GM12878 (cell line): ENCODE results near the gene MRNIP. TPM values are rescaled to one million over a fixed set of nuclear protein-coding genes. Genes with fewer than 3 reads are reported as not detected.

ENCODE experiments used
- BHLHE40 ChIP-seq, 2 experiments: fragments of 450-650 bp in 1 of 2; IDR thresholded peaks; 2 replicates each; pipeline ENCODE4 v1.6.1; 2011 to 2017; ENCODE audit warnings: low read depth in 2 of 2, borderline replicate concordance in 1 of 2, improper control_type of control experiment in 1 of 2, low read length in 1 of 2, mild to moderate bottlenecking in 1 of 2
- CHD4 ChIP-seq: fragments of 200-600 bp; sonication (generic); IDR thresholded peaks from 2 replicates; pipeline ENCODE4 v1.6.1; 2016; ENCODE audit warnings: mild to moderate bottlenecking
- CTCF ChIP-seq, 3 experiments: IDR thresholded peaks in 2 of 3; conservative IDR thresholded peaks in 1 of 3; 2 replicates each; pipeline ENCODE4 v1.5.1; 2011; ENCODE audit warnings: low read depth in 3 of 3, low read length in 3 of 3, mild to moderate bottlenecking in 3 of 3, control low read depth in 2 of 3, moderate library complexity in 2 of 3, inconsistent platforms in 1 of 3, mixed read lengths in 1 of 3; ENCODE audit not compliant: control insufficient read depth in 2 of 3, insufficient read depth in 1 of 3; ENCODE audit errors: extremely low read depth in 1 of 3
- EGR1 ChIP-seq, 2 experiments: IDR thresholded peaks; 1 replicate in 1 of 2; 2 replicates in 1 of 2; pipeline ENCODE4 v1.6.1; 2011 to 2012; ENCODE audit warnings: low read depth in 2 of 2, low read length in 2 of 2, borderline replicate concordance in 1 of 2, mild to moderate bottlenecking in 1 of 2, moderate library complexity in 1 of 2
- ELK1 ChIP-seq: IDR thresholded peaks from 2 replicates; pipeline ENCODE4 v1.6.1; 2012; ENCODE audit warnings: low read depth, low read length, improper control_type of control experiment
- ETV6 ChIP-seq, 2 experiments: fragments of 450-650 bp in 1 of 2; IDR thresholded peaks in 1 of 2; conservative IDR thresholded peaks in 1 of 2; 2 replicates each; pipeline ENCODE4 v1.6.1; 2014; ENCODE audit warnings: antibody characterized with exemption in 1 of 2, borderline replicate concordance in 1 of 2, low read depth in 1 of 2, mild to moderate bottlenecking in 1 of 2, moderate library complexity in 1 of 2
- FOS ChIP-seq: IDR thresholded peaks from 3 replicates; pipeline ENCODE4 v1.6.1; 2011; ENCODE audit warnings: borderline replicate concordance; ENCODE audit not compliant: insufficient read length; ENCODE audit errors: extremely low read depth
- HDGF ChIP-seq: fragments of 450-650 bp; IDR thresholded peaks from 2 replicates; pipeline ENCODE4 v1.6.1; 2016; ENCODE audit warnings: antibody characterized with exemption
- JUND ChIP-seq: IDR thresholded peaks from 2 replicates; pipeline ENCODE4 v1.6.1; 2012; ENCODE audit warnings: low read depth, mild to moderate bottlenecking, low read length, improper control_type of control experiment, moderate library complexity
- MEF2A ChIP-seq: IDR thresholded peaks from 2 replicates; pipeline ENCODE4 v1.6.1; 2011; ENCODE audit warnings: low read depth, mild to moderate bottlenecking, low read length, moderate library complexity; ENCODE audit not compliant: insufficient read depth
- MYB ChIP-seq: fragments of 150-350 bp; IDR thresholded peaks from 2 replicates; pipeline ENCODE4 v1.6.1; 2014; ENCODE audit warnings: mild to moderate bottlenecking, low read depth, low read length, borderline replicate concordance
- NBN ChIP-seq: fragments of 450-650 bp; IDR thresholded peaks from 2 replicates; pipeline ENCODE4 v1.6.1; 2016
- NFYA ChIP-seq: IDR thresholded peaks from 2 replicates; pipeline ENCODE4 v1.6.1; 2011; ENCODE audit warnings: low read depth, mild to moderate bottlenecking, low read length, improper control_type of control experiment, borderline replicate concordance
- NKRF ChIP-seq: fragments of 450-650 bp; conservative IDR thresholded peaks from 2 replicates; pipeline ENCODE4 v1.6.1; 2017; ENCODE audit warnings: mild to moderate bottlenecking, moderate library complexity
- PAX5 ChIP-seq: IDR thresholded peaks from 2 replicates; pipeline ENCODE4 v1.6.1; 2011; ENCODE audit warnings: low read depth, low read length, borderline replicate concordance
- POLR2AphosphoS2 ChIP-seq: IDR thresholded peaks from 2 replicates; pipeline ENCODE4 v1.6.1; 2011; ENCODE audit warnings: low read depth, mild to moderate bottlenecking, low read length, improper control_type of control experiment, moderate library complexity
- SIN3A ChIP-seq: IDR thresholded peaks from 2 replicates; pipeline ENCODE4 v1.6.1; 2012; ENCODE audit warnings: low read depth, low read length, improper control_type of control experiment
- SMAD1 ChIP-seq: fragments of 450-650 bp; IDR thresholded peaks from 2 replicates; pipeline ENCODE4 v1.6.1; 2018; ENCODE audit warnings: mild to moderate bottlenecking, low read depth; ENCODE audit not compliant: partially characterized antibody
- SMARCA5 ChIP-seq: fragments of 450-650 bp; IDR thresholded peaks from 2 replicates; pipeline ENCODE4 v1.6.1; 2017; ENCODE audit warnings: mild to moderate bottlenecking
- SUZ12 ChIP-seq: fragments of 200-600 bp; sonication (generic); IDR thresholded peaks from one replicate; pipeline ENCODE4 v1.6.1; 2018; ENCODE audit warnings: antibody characterized with exemption, mild to moderate bottlenecking; ENCODE audit not compliant: unreplicated experiment
- polyA plus RNA-seq, 11 experiments: library from polyadenylated mRNA; depleted of rRNA in 4 of 11; unstranded in 6 of 11; stranded (reverse) in 5 of 11; fragments of >200 nt; fragmentation: Nextera tagmentation in 4 of 11; fragmentation: Illumina TruSeq in 1 of 11; extraction: Ambion mirVana in 4 of 11; extraction: Trizol in 1 of 11; gene quantifications; 1 replicate in 1 of 11; 2 replicates in 10 of 11; pipeline versions ENCODE4 v1.2.1 to v1.2.3, GENCODE V29; 2011 to 2016; ENCODE audit warnings: inconsistent platforms in 2 of 11, missing spikeins in 2 of 11, low read depth in 1 of 11
- total RNA-seq, 4 experiments: library from RNA; depleted of rRNA in 3 of 4; stranded (reverse); fragments of >200 nt in 3 of 4; fragmentation: Illumina TruSeq in 1 of 4; extraction: Trizol in 1 of 4; gene quantifications; 2 replicates each; pipeline versions ENCODE4 v1.2.1 to v1.2.3, GENCODE V29; 2013 to 2021

MRNIP gene
- total and polyA plus RNA-seq, 10 of the 15 experiments (the other 5 are each of a cell fraction or from before 2014, with no cell fraction given), result 2.4 to 30.4 (median 13.1) TPM

GRCh38 chr5:179820483-179821297, 37.9 kb downstream of the MRNIP start, which contains the start of gene SQSTM1 (continued):
- TF ChIP-seq NKRF, result peak; percentile 74
- 0 out of 2 replicates have a peak, but pooled peaks have one; percentile 18 for TF ChIP-seq JUND
- no peak for TF ChIP-seq CTCF (IDR thresholded peaks at IDR 0.05 in 2 of 3, conservative IDR thresholded peaks at IDR 0.05 in 1 of 3; ENCODE audit: control insufficient read depth in 2 of 3, extremely low read depth in 1 of 3, insufficient read depth in 1 of 3, low read depth in 3 of 3, low read length in 3 of 3)
- TF ChIP-seq NFYA, result no peak
- TF ChIP-seq CHD4, result no peak
- TF ChIP-seq SMARCA5, result peak; percentile 79
- TF ChIP-seq POLR2AphosphoS2, result peak; percentile 99
- no peak for TF ChIP-seq MEF2A
- no peak for TF ChIP-seq FOS
- TF ChIP-seq HDGF, result peak; percentile 55; the same call in 1 of the 2 replicates
- 0 out of 2 replicates have a peak, but pooled peaks have one; percentile 44 for TF ChIP-seq NBN
- peak in 1 of 2 experiments; percentile 90; a peak in 2 of 3 replicates for TF ChIP-seq EGR1 (IDR thresholded peaks at IDR 0.05; ENCODE audit: borderline replicate concordance in 1 of 2, low read depth in 2 of 2, low read length in 2 of 2)
- 0 out of 2 replicates have a peak, but pooled peaks have one; percentile 23 for TF ChIP-seq PAX5
- TF ChIP-seq SUZ12, result no peak
- TF ChIP-seq MYB, result no peak
- no peak for TF ChIP-seq SMAD1
- peak in 1 of 2 experiments; percentile 64; a peak in 2 of 4 replicates for TF ChIP-seq BHLHE40 (IDR thresholded peaks at IDR 0.05; ENCODE audit: borderline replicate concordance in 1 of 2, low read depth in 2 of 2, low read length in 1 of 2)
- TF ChIP-seq SIN3A, result peak; percentile 83
- no peak for TF ChIP-seq ETV6 (conservative IDR thresholded peaks at IDR 0.05 in 1 of 2, IDR thresholded peaks at IDR 0.05 in 1 of 2; ENCODE audit: borderline replicate concordance in 1 of 2, low read depth in 1 of 2)
- TF ChIP-seq ELK1, result no peak; the same call in 1 of the 2 replicates
